ENCODE measurements around the gene FSTL4.

FSTL4 gene

GRCh38 chr5:133251296-133252132 lies 360.8 kb downstream of the FSTL4 start:
- no peak for DNase-seq

- DNase-seq = no peak
These were observed 361.8 kb downstream of the FSTL4 start for GRCh38 chr5:133250527-133250926.

- no peak for DNase-seq
These were observed 362.7 kb downstream of the FSTL4 start for GRCh38 chr5:133249593-133249992.

GRCh38 chr5:133247881-133248624 lies 364.3 kb downstream of the FSTL4 start:
- DNase-seq = no peak

- DNase-seq = no peak
These were observed 365.1 kb downstream of the FSTL4 start for GRCh38 chr5:133247151-133247709.

GRCh38 chr5:133246376-133247150 lies 365.8 kb downstream of the FSTL4 start:
- DNase-seq = no peak

GRCh38 chr5:133246053-133246370 lies 366.3 kb downstream of the FSTL4 start:
- no peak for DNase-seq

- DNase-seq = peak; percentile 78
These were observed 366.9 kb downstream of the FSTL4 start for GRCh38 chr5:133245191-133246052.

GRCh38 chr5:133244242-133244641 lies 368.1 kb downstream of the FSTL4 start:
- peak; percentile 40 for DNase-seq

GRCh38 chr5:133243196-133243595 lies 369.1 kb downstream of the FSTL4 start:
- DNase-seq = no peak

- peak; percentile 10 for DNase-seq
These were observed 370.0 kb downstream of the FSTL4 start for GRCh38 chr5:133242221-133242835.

GRCh38 chr5:133241179-133242092 lies 370.9 kb downstream of the FSTL4 start:
- DNase-seq = no peak

GRCh38 chr5:133240425-133241091 lies 371.8 kb downstream of the FSTL4 start:
- DNase-seq = peak; percentile 85

- DNase-seq = no peak
These were observed 373.7 kb downstream of the FSTL4 start for GRCh38 chr5:133238426-133239205.

- DNase-seq = no peak
These were observed 375.4 kb downstream of the FSTL4 start for GRCh38 chr5:133236976-133237375.

GRCh38 chr5:133236541-133236951 lies 375.8 kb downstream of the FSTL4 start:
- DNase-seq = no peak

- DNase-seq = no peak
These were observed 376.5 kb downstream of the FSTL4 start for GRCh38 chr5:133235696-133236426.

GRCh38 chr5:133234911-133235310 lies 377.4 kb downstream of the FSTL4 start:
- no peak for DNase-seq

Data from activated CD4-positive, alpha-beta T cell treated with anti-CD3 and anti-CD28 coated beads, Interleukin-2, Interleukin-6, amounts not matched to agents 100 ng/mL and 50 ng/mL, durations not matched to agents 16 hours and 8 hours (primary cell).